HG03139 (cell line): Measurements from ENCODE around the gene TSPAN33.
"Not testable (repeated sequence)": the region's sequence is repeated elsewhere in the genome, so short reads cannot be mapped to it uniquely, and the experiment has no call there.

ENCODE experiments used
- ATAC-seq: cut with Tn5 transposase; IDR thresholded peaks from one replicate; pipeline ENCODE4 v1.9.1; 2021; ENCODE audit not compliant: unreplicated experiment

Gene TSPAN33

GRCh38 chr7:129205987-129206785, 61.7 kb downstream of the TSPAN33 start:
- ATAC-seq, result no peak

DNA sequence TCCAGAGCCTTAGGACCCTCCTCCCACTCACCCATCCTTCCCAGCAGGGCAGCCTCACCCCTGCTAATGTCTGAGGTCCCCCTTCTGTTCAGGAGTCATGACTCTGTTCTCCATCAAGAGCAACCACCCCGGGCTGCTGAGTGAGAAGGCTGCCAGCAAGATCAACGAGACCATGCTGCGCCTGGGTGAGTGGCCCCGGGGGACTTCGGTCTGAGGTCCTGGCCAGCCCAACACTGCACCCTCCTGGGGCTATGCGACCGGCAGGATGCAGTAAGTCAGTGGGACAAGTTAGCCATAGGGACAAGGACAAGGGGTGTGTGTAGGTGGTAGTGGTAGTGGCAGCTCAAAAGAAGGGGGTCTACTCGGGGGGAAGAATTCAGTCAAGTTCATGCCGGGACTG, 64.2 kb downstream of the TSPAN33 start:
- no peak for ATAC-seq

GRCh38 chr7:129209067-129209926, 64.8 kb downstream of the TSPAN33 start:
- no peak for ATAC-seq

DNA sequence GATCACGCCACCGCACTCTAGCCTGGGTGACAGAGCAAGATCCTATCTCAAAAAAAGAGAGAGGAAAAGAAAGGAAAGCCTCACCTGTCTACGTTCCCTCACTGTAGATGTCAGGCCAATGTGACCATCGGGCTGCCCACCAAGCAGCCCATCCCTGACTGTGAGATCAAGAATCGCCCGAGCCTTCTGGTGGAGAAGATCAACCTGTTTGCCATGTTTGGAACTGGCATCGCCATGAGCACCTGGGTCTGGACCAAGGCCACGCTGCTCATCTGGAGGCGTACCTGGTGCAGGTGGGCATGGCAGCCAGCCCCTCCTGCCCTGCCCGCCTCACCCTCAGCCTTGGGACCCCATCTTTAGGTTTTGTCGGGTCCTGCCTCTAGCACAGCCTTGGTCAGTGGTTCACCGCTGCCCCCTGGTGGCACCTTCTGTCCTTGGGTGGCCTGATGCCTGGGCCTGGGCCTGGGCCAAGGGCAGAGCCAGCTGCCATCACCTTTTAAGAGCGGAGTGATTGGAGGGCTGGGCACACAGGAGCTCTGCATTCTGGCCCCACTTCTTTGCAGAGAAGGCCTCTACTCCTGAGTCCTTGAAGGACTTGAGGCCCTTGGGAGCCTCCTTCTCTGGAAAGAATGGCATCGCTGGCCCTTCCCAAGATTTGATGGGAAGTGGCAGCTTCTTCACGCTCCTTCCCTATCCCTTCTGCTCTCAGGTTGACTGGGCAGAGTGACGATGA, 65.9 kb downstream of the TSPAN33 start:
- ATAC-seq, result no peak

DNA sequence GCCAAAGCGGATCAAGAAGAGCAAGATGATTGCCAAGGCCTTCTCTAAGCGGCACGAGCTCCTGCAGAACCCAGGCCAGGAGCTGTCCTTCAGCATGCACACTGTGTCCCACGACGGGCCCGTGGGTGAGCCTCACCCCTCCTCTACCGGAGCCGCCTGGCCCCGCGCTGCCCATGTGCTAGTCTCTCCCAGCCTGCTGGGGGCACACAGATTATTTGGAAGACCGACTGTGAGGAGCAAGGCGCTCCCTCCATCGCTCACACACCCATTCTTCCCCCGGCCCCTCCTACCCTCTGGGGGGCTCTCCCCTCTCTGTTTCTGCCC, 66.4 kb downstream of the TSPAN33 start:
- no peak for ATAC-seq

DNA sequence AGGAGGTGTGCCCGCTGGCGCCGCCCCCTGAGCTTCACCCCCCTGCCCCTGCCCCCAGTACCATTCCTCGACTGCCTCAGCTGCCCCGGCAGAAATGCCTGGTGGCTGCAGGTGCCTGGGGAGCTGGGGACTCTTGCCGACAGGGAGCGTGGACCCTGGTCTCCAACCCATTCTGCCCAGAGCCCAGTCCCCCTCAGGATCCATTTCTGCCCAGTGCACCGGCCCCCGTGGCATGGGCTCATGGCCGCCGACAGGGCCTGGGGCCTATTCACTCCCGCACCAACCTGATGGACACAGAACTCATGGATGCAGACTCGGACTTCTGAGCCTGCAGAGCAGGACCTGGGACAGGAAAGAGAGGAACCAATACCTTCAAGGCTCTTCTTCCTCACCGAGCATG, 67.6 kb downstream of the TSPAN33 start:
- ATAC-seq, result no peak

DNA sequence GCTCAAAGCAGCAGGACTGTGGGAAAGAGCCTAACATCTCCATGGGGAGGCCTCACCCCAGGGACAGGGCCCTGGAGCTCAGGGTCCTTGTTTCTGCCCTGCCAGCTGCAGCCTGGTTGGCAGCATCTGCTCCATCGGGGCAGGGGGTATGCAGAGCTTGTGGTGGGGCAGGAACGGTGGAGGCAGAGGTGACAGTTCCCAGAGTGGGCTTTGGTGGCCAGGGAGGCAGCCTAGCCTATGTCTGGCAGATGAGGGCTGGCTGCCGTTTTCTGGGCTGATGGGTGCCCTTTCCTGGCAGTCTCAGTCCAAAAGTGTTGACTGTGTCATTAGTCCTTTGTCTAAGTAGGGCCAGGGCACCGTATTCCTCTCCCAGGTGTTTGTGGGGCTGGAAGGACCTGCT, 68.1 kb downstream of the TSPAN33 start:
- no peak for ATAC-seq

DNA sequence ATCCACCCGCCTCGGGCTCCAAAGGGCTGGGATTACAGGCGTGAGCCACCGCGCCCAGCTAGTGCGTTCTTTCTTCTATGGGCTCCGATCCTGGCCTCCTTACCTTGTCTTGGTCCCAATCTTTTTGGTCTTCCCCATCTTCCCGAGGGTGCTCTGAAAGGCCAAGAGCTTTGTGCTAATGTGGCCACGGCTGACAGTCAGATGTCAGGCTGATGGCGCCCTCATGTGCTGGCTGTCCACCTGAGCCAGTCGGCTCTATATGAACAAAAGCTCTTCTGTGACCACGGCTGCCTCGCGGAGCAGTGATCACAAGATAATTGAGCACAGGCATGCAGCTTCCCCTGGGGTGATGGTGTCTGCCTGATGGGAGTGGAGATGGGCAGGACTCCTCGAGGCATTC, 69.3 kb downstream of the TSPAN33 start:
- ATAC-seq, result no peak

DNA sequence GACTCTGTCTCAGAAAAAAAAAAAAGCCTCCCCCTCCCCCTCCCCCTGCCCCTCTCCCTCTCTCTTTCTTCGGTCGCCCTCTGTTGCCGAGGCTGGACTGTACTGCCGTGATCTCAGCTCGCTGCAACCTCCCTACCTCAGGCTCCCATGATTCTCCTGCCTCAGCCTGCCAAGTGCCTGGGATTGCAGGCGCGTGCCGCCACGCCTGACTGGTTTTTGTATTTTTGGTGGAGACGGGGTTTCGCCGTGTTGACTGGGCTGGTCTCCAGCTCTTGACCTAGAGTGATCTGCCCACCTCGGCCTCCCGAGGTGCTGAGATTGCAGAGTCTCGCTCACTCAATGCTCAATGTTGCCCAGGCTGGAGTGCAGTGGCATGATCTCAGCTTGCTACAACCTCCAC, 71.2 kb downstream of the TSPAN33 start:
- not testable (repeated sequence) for ATAC-seq

- not testable (repeated sequence) for ATAC-seq
Measured at GRCh38 chr7:129216101-129216715, 71.7 kb downstream of the TSPAN33 start.

DNA sequence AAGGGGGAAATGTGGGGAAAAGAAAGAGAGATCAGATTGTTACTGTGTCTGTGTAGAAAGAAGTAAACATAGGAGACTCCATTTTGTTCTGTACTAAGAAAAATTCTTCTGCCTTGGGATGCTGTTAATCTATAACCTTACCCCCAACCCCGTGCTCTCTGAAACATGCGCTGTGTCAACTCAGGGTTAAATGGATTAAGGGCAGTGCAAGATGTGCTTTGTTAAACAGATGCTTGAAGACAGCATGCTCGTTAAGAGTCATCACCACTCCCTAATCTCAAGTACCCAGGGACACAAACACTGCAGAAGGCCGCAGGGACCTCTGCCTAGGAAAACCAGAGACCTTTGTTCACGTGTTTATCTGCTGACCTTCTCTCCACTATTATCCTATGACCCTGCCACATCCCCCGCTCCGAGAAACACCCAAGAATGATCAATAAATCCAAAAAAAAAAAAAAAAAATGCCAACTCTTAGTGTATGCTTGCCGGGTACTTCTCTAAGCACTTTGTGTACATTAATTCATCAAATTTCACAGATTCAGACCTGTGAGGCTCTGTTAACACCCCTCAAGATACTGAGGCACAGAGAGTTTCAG, 72.4 kb downstream of the TSPAN33 start:
- not testable (repeated sequence) for ATAC-seq

DNA sequence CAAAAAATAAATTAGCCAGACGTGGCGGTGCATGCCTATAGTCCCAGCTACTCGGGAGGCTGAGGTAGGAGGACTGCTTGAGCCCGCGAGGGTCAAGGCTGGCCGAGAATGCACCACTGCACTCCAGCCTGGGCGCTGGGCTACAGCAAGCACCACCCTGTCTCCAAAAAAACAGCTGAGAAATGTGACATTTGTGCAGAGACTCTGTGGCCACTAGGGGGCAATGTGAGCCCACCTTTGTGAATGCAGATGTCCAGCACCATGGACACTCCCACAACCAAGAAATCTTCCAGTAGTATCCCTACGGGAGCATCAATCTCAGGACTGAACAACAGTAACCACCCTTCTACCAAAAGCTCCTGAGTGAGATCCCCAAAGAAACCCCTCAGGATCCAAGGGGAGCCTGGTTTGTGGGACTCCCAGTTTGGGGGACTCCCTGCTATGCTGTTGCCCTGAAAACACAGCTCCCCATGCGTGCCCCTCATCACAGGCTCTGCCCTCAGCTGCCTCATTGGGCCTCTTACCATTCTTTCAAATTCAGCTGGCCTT, 74.1 kb downstream of the TSPAN33 start:
- ATAC-seq, result peak; percentile 60

DNA sequence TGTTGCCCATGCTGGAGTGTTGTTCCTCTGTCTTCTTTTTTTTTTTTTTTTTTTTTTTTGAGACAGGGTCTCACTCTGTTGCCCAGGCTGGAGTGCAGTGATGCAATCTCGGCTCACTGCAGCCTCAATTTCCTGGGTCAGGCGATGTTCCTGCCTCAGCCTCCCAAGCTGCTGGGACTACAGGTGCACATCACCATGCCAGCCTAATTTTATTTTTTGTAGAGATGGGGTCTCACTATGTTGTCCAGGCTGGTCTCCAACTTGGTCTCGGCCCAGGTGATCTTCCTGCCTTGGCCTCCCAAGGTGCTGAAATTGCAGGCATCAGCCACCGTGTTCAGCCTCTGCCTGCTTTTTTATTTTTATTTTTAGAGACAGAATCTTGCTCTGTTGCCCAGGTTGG, 74.7 kb downstream of the TSPAN33 start:
- ATAC-seq, result not testable (repeated sequence)
